T-helper 2 cell treated with Interferon-gamma antibody and Interleukin-4, amounts not matched to agents 5 μg/mL and 100 μg/mL, for 36 hours (primary cell): ENCODE data around the gene ZNF785.

Experiments used
- DNase-seq: peaks from one replicate; pipeline ENCODE4 v3.0.0; 2021; ENCODE audit warnings: low spot score
- H3K27ac Mint-ChIP-seq: one replicate; pipeline ENCODE4 v1.8.0; 2021; ENCODE audit warnings: mild to moderate bottlenecking, mixed read lengths
- H3K27me3 Mint-ChIP-seq: one replicate; pipeline ENCODE4 v1.8.0; 2021; ENCODE audit warnings: low read depth, mixed read lengths
- H3K36me3 Mint-ChIP-seq: one replicate; pipeline ENCODE4 v1.8.0; 2021; ENCODE audit warnings: low read depth, mixed read lengths
- H3K4me1 Mint-ChIP-seq: one replicate; pipeline ENCODE4 v1.8.0; 2021; ENCODE audit warnings: low read depth, mixed read lengths
- H3K4me3 Mint-ChIP-seq: one replicate; pipeline ENCODE4 v1.8.0; 2022; ENCODE audit warnings: mild to moderate bottlenecking, moderate library complexity, mixed read lengths
- H3K9me3 Mint-ChIP-seq: one replicate; pipeline ENCODE4 v1.8.0; 2021; ENCODE audit warnings: mixed read lengths

The ZNF785 gene

GRCh38 chr16:30565984-30566383 is 19.5 kb downstream of the ZNF785 start:
- Mint-ChIP-seq H3K27ac (no peak overlapping the region), H3K9me3 (no peaks in the 10 kb centered on the region), H3K27me3 (no peaks in the 10 kb centered on the region), H3K36me3 (no peaks in the 10 kb centered on the region), H3K4me1 (peaks cover 36% of the 10 kb centered on the region), H3K4me3 (no peak overlapping the region)
- no peak for DNase-seq

- peaks cover 35% of the 10 kb centered on the region for H3K4me1 Mint-ChIP-seq
- H3K27ac Mint-ChIP-seq, result no peak overlapping the region
- no peaks in the 10 kb centered on the region for H3K9me3 Mint-ChIP-seq
- H3K36me3 Mint-ChIP-seq, result no peaks in the 10 kb centered on the region
- no peak for DNase-seq
- H3K27me3 Mint-ChIP-seq, result no peaks in the 10 kb centered on the region
- no peak overlapping the region for H3K4me3 Mint-ChIP-seq
Measured at GRCh38 chr16:30565526-30565925, 20.0 kb downstream of the ZNF785 start.

GRCh38 chr16:30562021-30562420 is 23.5 kb downstream of the ZNF785 start:
- no peak for DNase-seq
- H3K4me1 Mint-ChIP-seq, result peaks cover 27% of the 10 kb centered on the region
- H3K27me3 Mint-ChIP-seq, result no peaks in the 10 kb centered on the region
- H3K36me3 Mint-ChIP-seq, result no peaks in the 10 kb centered on the region
- peak overlapping the region; percentile 83 for H3K4me3 Mint-ChIP-seq
- H3K9me3 Mint-ChIP-seq, result no peaks in the 10 kb centered on the region
- H3K27ac Mint-ChIP-seq, result peak overlapping the region; percentile 82

- peak overlapping the region; percentile 83 for H3K4me3 Mint-ChIP-seq
- peak; percentile 27 for DNase-seq
- H3K27me3 Mint-ChIP-seq, result no peaks in the 10 kb centered on the region
- H3K4me1 Mint-ChIP-seq, result peaks cover 22% of the 10 kb centered on the region
- H3K9me3 Mint-ChIP-seq, result no peaks in the 10 kb centered on the region
- H3K36me3 Mint-ChIP-seq, result peaks cover 2% of the 10 kb centered on the region
- peak overlapping the region; percentile 82 for H3K27ac Mint-ChIP-seq
Measured at GRCh38 chr16:30561089-30561816, 24.2 kb downstream of the ZNF785 start.

GRCh38 chr16:30559690-30560089 is 25.8 kb downstream of the ZNF785 start:
- peak overlapping the region; percentile 87 for H3K27ac Mint-ChIP-seq
- H3K36me3 Mint-ChIP-seq, result peaks cover 8% of the 10 kb centered on the region
- H3K9me3 Mint-ChIP-seq, result no peaks in the 10 kb centered on the region
- no peaks in the 10 kb centered on the region for H3K27me3 Mint-ChIP-seq
- no peak for DNase-seq
- H3K4me1 Mint-ChIP-seq, result peaks cover 23% of the 10 kb centered on the region
- H3K4me3 Mint-ChIP-seq, result peak overlapping the region; percentile 69

GRCh38 chr16:30558789-30559377 is 26.6 kb downstream of the ZNF785 start:
- H3K36me3 Mint-ChIP-seq, result peaks cover 15% of the 10 kb centered on the region
- DNase-seq, result no peak
- H3K9me3 Mint-ChIP-seq, result no peaks in the 10 kb centered on the region
- peaks cover 30% of the 10 kb centered on the region for H3K4me1 Mint-ChIP-seq
- H3K27ac Mint-ChIP-seq, result peak overlapping the region; percentile 87
- H3K27me3 Mint-ChIP-seq, result no peaks in the 10 kb centered on the region
- H3K4me3 Mint-ChIP-seq, result peak overlapping the region; percentile 86

- Mint-ChIP-seq H3K4me3 (peak within 1 kb of the TSS; percentile 86), H3K4me1 (peaks cover 37% of the 10 kb centered on the region), H3K36me3 (peaks cover 22% of the 10 kb centered on the region), H3K27me3 (no peaks in the 10 kb centered on the region), H3K9me3 (no peaks in the 10 kb centered on the region), H3K27ac (peak within 1 kb of the TSS; percentile 87)
- peak; percentile 98 for DNase-seq
Measured at GRCh38 chr16:30557957-30558788, 27.3 kb downstream of the ZNF785 start, which contains the start of gene ZNF764. ZNF764 (minus strand) TSS chr16:30558374; CDS start chr16:30558182, 192 bp downstream.

- DNase-seq, result no peak
- Mint-ChIP-seq H3K4me1 (peaks cover 42% of the 10 kb centered on the region), H3K27me3 (no peaks in the 10 kb centered on the region), H3K36me3 (peaks cover 24% of the 10 kb centered on the region), H3K4me3 (peak overlapping the region; percentile 86), H3K27ac (peak overlapping the region; percentile 87), H3K9me3 (no peaks in the 10 kb centered on the region)
Measured at GRCh38 chr16:30557707-30557956, 27.9 kb downstream of the ZNF785 start.

- no peaks in the 10 kb centered on the region for H3K9me3 Mint-ChIP-seq
- H3K27ac Mint-ChIP-seq, result peak overlapping the region; percentile 52
- no peaks in the 10 kb centered on the region for H3K27me3 Mint-ChIP-seq
- H3K4me3 Mint-ChIP-seq, result peak overlapping the region; percentile 86
- H3K4me1 Mint-ChIP-seq, result peaks cover 50% of the 10 kb centered on the region
- peaks cover 30% of the 10 kb centered on the region for H3K36me3 Mint-ChIP-seq
- DNase-seq, result no peak
Measured at GRCh38 chr16:30556125-30556473, 29.4 kb downstream of the ZNF785 start.

- Mint-ChIP-seq H3K27me3 (no peaks in the 10 kb centered on the region), H3K4me1 (peaks cover 51% of the 10 kb centered on the region), H3K27ac (peak overlapping the region; percentile 52), H3K9me3 (no peaks in the 10 kb centered on the region), H3K36me3 (peaks cover 30% of the 10 kb centered on the region), H3K4me3 (peak overlapping the region; percentile 86)
- no peak for DNase-seq
Measured at GRCh38 chr16:30555315-30556124, 30.0 kb downstream of the ZNF785 start.

GRCh38 chr16:30554557-30555314 is 30.8 kb downstream of the ZNF785 start:
- H3K4me1 Mint-ChIP-seq, result peaks cover 51% of the 10 kb centered on the region
- H3K9me3 Mint-ChIP-seq, result no peaks in the 10 kb centered on the region
- no peaks in the 10 kb centered on the region for H3K27me3 Mint-ChIP-seq
- H3K4me3 Mint-ChIP-seq, result no peak overlapping the region
- DNase-seq, result no peak
- peak overlapping the region; percentile 26 for H3K27ac Mint-ChIP-seq
- H3K36me3 Mint-ChIP-seq, result peaks cover 30% of the 10 kb centered on the region

- no peak for DNase-seq
- peaks cover 50% of the 10 kb centered on the region for H3K4me1 Mint-ChIP-seq
- peak overlapping the region; percentile 92 for H3K27ac Mint-ChIP-seq
- peaks cover 33% of the 10 kb centered on the region for H3K36me3 Mint-ChIP-seq
- no peaks in the 10 kb centered on the region for H3K9me3 Mint-ChIP-seq
- peak overlapping the region; percentile 70 for H3K4me3 Mint-ChIP-seq
- no peaks in the 10 kb centered on the region for H3K27me3 Mint-ChIP-seq
Measured at GRCh38 chr16:30553393-30553899, 32.1 kb downstream of the ZNF785 start.

GRCh38 chr16:30552956-30553355 is 32.5 kb downstream of the ZNF785 start:
- DNase-seq, result no peak
- Mint-ChIP-seq H3K27me3 (no peaks in the 10 kb centered on the region), H3K27ac (peak overlapping the region; percentile 92), H3K36me3 (peaks cover 34% of the 10 kb centered on the region), H3K9me3 (no peaks in the 10 kb centered on the region), H3K4me1 (peaks cover 50% of the 10 kb centered on the region), H3K4me3 (peak overlapping the region; percentile 70)
